ENCODE data around the gene PRCC.

Gene PRCC

DNA sequence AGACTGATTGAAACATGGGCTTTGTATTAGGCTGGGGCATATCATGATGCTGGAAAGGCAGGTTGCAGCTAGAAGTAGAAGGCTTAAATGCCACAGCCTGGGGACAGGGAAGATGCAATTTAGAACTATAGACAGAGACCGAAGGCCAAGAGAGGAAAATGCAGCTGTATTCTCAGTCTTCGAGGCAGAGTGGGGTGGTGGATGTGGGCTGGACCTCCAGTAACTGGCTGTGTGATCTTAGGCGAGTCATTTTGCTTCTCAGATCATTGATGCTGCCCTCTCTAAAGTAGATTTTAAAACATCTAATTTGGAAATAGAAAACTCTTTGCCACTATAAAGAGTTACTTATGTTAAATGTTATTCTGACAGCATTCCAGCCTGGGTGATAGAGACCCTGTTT is 67.0 kb downstream of the PRCC start:
- TF ChIP-seq CTCF (IDR thresholded peaks at IDR 0.05; ENCODE audit: unreplicated experiment in 3 of 3), result no peak
- H3K36me3 Mint-ChIP-seq (ENCODE audit: low read depth), result no peaks in the 10 kb centered on the region
- no peak overlapping the region for H3K4me3 Mint-ChIP-seq
- H3K9me3 Mint-ChIP-seq, result no peaks in the 10 kb centered on the region
- no peak overlapping the region for H3K27ac Mint-ChIP-seq
- H3K4me1 Mint-ChIP-seq, result peaks cover 20% of the 10 kb centered on the region
- H3K27me3 Mint-ChIP-seq (ENCODE audit: low read depth), result peaks cover 74% of the 10 kb centered on the region

DNA sequence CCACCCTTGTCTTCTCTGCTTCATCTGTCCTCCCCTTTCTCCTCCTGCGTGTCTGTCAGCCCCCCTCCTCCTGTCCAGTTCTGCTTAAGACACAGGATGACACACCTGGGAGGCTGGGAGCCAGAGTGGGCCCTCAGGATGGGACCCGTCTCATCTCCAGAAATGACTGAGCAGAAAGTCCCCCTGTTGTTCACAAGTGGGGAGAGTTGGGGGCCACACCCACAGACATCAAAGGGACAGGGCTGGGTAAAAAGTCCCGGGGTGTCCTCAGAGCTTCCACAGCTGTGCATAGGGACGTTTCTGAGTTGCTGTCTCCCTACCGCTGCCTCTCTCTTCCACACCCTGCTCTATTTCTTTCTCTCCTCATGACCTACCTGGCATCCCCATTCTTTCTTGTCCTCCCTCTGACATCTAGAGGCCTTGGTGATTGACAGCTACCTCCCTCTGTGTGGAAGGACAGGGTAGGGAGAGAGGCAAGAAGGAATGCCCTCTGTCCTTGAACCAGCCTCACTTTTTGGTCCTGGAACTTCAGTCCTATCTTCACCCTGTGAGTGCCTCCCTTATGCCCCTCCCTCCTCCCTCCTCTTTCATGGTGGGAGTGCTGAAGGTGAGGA is 68.8 kb downstream of the PRCC start:
- Mint-ChIP-seq H3K9me3 (no peaks in the 10 kb centered on the region), H3K4me1 (peaks cover 20% of the 10 kb centered on the region), H3K27ac (no peak overlapping the region), H3K27me3 (ENCODE audit: low read depth) (peaks cover 82% of the 10 kb centered on the region), H3K4me3 (no peak overlapping the region), H3K36me3 (ENCODE audit: low read depth) (no peaks in the 10 kb centered on the region)
- no peak for TF ChIP-seq CTCF (IDR thresholded peaks at IDR 0.05; ENCODE audit: unreplicated experiment in 3 of 3)

GRCh38 chr1:156836892-156837291 is 69.6 kb downstream of the PRCC start:
- Mint-ChIP-seq H3K4me3 (no peak overlapping the region), H3K36me3 (ENCODE audit: low read depth) (no peaks in the 10 kb centered on the region), H3K27me3 (ENCODE audit: low read depth) (peaks cover 79% of the 10 kb centered on the region), H3K4me1 (peaks cover 20% of the 10 kb centered on the region), H3K9me3 (no peaks in the 10 kb centered on the region), H3K27ac (no peak overlapping the region)
- no peak for TF ChIP-seq CTCF (IDR thresholded peaks at IDR 0.05; ENCODE audit: unreplicated experiment in 3 of 3)

DNA sequence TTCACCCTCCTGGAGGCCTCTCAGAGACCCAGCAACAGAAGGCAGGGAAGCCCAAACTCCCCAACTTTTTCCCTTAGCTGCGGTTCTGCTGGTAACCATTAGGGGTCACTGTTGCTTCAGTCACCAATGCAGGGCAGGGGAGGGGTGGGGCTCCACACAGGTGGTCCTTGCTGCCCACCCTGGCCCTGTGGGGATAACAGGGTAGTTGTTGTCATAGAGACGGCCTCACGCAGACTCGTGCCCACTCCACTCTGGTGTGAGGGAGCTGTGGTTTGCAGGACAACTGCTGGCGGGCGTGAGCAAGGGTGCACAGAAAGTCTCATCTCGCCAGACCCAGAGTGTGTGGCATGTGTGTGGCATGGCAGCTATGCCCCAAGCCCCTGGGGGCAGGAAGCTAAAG is 71.6 kb downstream of the PRCC start:
- Mint-ChIP-seq H3K4me3 (no peak overlapping the region), H3K9me3 (no peaks in the 10 kb centered on the region), H3K4me1 (peaks cover 20% of the 10 kb centered on the region)

GRCh38 chr1:156839426-156840109 is 72.2 kb downstream of the PRCC start:
- peaks cover 83% of the 10 kb centered on the region for H3K27me3 Mint-ChIP-seq (ENCODE audit: low read depth)

More for the DNA sequence above, 71.6 kb downstream of the PRCC start:
- Mint-ChIP-seq H3K27me3 (ENCODE audit: low read depth) (peaks cover 83% of the 10 kb centered on the region), H3K36me3 (ENCODE audit: low read depth) (peaks cover 7% of the 10 kb centered on the region), H3K27ac (no peak overlapping the region)
- peak; percentile 75 to 79 (median 76) for TF ChIP-seq CTCF (IDR thresholded peaks at IDR 0.05; ENCODE audit: unreplicated experiment in 3 of 3)

More at GRCh38 chr1:156839426-156840109, 72.2 kb downstream of the PRCC start:
- peaks cover 7% of the 10 kb centered on the region for H3K36me3 Mint-ChIP-seq (ENCODE audit: low read depth)
- no peak overlapping the region for H3K27ac Mint-ChIP-seq
- no peak for TF ChIP-seq CTCF (IDR thresholded peaks at IDR 0.05; ENCODE audit: unreplicated experiment in 3 of 3)
- H3K4me1 Mint-ChIP-seq, result peaks cover 18% of the 10 kb centered on the region
- H3K4me3 Mint-ChIP-seq, result no peak overlapping the region
- H3K9me3 Mint-ChIP-seq, result no peaks in the 10 kb centered on the region

Measured in nephron (organoid).